Smooth muscle cell of the brain vasculature (primary cell): ENCODE measurements around the gene PTP4A2.

ENCODE experiments used
- DNase-seq: peaks from one replicate; pipeline ENCODE4 v3.0.0-alpha.2; 2012; ENCODE audit warnings: low read depth, low spot score

The PTP4A2 gene

DNA sequence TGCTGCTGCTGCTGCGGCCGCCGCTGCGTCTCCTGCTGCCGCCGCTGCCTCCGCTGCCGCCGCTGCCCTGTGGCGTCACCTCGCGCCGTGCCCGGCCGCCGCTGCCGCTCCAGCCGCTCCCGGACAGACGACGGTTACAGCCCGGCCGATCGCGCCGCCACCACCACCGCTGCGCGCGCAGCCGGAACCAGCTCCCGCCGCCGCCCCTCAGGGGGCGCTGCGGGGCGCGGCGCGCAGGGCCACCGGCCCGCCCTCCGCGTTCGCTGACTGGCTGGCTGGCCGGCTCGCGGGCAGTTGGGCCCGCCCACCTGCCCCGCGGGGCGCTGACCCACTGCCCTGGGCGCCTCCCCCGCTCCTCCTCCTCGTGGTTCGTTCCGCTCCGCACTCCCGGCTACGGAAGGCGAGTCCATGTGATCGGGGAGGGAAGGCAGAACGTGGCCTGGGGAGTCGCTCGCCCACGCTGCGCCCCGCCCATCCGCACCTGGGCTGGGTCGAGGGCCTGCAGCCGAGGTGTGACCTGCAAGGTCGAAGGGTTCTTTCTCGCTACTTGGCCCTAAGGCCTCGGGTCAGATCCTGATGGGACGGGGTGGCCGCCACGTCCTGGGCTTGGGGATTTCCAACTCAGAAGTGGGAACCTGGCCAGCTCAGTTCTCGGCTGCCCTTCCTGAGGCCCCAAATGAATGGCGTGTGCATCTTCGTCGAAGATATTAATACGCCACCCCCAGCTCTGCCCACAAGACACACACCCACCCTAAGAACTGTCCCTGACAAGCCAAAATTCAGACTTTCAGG, at the start of gene PTP4A2:
Gene PTP4A2 (minus strand): TSS at position 185 of the 792 bp plus-strand sequence. CDS start 19,303 bp downstream, outside the sequence.
- peak; percentile 77 for DNase-seq

DNA sequence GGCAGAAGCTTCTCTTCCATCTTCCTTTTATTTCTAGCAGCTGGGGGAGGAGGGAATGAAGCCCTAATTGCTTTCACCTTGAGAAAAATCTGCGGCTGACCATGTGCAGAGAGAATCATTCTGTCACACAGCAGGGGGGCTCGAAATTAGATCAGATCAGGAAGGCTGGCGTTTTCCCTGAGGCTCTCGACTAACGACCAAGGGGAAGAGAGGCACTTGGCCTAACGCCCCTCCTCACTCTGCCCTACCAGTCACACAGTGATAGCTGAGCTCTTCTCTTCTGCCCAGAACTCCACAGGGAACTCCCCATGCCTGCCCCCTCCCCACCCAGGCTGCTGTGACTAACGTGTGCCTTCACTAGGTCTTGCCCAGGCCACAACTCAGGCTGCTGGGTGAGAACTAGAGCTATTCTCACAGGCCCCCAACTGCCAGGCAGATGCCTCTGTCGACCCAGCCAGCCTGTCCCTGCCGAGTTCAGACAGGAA, 49.0 kb upstream of the PTP4A2 start:
- DNase-seq: no peak

DNA sequence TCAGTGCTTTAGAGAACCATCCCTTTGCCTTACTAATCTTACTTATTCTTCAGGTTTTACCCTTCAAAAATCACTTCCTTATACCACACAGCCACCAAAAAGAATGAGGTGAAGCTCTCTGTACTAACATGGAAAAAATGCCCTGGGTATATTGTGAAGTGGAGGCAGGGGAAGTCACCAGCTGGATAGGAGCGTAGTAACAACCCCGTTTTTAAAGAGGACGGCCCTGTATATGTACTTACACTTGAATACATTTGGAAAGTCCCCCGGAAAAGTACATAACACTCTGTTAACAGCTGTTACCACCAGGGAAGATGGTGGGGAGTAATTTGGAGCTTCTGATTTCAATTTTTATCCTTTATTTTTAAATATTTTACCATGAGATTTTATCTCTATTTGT, 47.3 kb upstream of the PTP4A2 start:
- no peak for DNase-seq

DNA sequence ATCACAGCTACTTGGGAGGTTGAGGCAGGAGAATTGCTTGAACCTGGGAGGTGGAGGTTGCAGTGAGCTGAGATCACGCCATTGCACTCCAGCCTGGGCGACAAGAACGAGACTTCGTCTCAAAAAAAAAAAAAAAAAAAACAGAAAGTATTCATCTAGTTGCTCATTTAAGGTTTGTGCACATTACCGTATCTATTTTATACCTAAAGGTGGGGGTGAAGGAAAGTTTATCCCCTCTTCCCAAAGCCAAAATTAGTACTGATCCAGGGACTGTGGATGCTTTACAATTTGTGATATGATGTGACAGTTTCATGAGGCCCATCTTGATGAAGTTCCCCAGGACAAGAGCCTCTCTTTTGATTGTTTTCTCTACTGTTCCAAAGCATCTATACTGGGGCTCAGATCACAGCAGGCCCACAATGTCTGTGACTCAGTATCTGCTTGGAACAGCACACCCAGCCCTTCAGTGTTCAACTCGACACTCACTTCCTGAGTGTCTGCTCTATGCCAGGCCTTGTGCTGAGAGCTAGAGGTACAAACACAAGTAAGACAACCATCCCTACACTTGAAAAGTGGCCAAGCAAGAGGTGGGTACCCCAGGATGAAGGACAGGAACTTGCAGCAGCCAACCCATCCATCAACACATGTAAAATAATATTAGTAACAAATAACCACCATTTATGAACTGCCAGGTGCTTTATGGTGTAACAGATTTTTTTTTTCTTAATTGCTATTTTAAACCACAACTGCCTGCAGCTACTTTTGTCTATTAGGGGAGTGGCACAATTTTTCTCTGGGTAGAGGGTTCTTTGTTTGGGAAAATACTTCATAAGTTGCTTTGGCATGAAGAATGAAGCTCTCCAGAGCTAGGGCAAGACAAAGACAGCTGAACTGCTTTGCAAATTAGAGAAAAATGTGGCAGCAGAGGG, 46.5 kb upstream of the PTP4A2 start:
- no peak for DNase-seq

DNA sequence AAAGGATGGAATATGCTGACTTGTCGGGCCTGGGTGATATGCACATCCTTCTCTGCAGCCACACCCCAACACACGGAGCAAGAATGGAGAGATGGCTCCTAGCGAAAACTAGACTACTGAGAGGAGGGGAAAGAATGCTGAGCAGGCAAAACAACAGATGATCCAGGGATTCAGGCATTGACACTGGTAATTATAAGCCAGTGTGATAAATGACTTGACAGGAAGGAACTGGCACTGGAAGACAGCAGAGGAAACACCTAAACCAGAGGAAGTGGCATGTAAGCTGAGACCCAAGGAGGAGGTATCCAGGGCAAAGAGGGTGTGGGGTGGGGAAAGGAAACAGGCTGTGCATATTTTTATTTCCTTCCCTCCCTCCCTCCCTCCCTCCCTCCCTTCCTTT, 43.8 kb upstream of the PTP4A2 start:
- DNase-seq: no peak

DNA sequence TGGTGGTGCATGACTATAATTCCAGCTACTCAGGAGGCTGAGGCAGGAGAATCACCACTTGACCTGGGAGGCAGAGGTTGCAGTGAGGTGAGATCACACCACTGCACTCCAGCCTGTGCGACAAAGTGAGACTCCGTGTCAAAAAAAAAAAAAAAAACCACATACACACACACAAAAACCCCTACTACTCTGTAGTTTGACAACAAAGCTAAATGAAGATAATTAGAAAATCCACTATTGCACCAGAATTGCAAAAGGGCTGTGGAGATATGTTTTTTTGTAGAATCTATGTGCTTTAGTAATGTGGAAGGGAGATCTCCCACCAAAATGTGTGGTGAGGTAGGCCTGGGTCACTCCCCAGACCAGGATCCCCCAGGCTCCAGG, 43.3 kb upstream of the PTP4A2 start:
- DNase-seq: no peak

DNA sequence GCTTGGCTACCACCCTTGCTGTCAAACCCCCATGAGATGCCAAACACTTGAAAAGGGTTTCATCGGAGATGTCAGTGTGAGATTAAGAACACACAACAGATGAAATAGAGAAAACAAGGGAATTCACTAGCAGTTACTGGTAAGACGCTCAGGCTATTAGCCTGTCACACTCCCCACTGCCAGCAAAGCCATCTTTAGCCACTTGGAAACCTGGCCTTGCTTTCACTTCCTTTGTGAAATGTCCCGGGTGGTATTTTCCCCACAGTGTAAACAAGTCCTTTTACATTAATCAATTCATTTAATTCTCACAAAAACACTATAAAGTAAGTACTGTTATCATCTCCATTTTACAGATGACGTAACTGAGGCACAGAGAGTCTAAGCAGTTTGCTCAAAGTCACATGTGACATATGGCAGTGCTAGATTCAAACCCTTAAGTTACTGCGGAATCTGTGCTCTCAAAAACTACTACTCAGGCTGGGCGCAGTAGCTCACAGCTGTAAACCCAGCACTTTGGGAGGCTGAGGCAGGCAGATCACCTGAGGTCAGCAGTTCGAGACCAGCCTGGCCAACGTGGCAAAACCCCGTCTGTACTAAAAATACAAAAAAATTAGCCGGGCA, 42.8 kb upstream of the PTP4A2 start:
- DNase-seq: no peak

DNA sequence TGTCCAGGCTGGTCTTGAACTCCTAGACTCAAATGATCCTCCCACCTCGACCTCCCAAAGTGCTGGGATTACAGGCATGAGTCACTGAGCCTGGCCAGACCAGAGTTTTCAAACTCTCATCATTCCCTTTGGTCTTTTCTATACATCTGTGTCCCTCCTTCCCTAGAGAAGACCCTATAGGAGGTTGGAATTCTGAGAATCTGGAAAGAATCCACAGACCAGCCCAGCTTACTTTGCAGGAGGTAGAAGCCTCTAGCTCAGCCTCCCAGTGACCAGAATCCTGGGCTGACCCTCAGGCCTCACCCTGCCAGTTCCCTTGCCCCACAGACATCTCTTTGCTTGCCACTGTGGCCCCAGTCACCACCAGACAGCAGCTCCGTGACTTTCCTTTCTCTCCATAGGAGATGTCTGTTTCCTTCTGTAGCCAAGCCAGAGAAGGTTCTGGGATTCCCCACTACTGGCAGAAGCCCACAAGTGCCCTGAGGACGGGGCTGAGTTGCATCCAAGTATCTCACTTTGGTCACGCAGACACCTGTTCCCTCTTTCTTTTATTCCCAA, 40.8 kb upstream of the PTP4A2 start:
- DNase-seq: no peak

DNA sequence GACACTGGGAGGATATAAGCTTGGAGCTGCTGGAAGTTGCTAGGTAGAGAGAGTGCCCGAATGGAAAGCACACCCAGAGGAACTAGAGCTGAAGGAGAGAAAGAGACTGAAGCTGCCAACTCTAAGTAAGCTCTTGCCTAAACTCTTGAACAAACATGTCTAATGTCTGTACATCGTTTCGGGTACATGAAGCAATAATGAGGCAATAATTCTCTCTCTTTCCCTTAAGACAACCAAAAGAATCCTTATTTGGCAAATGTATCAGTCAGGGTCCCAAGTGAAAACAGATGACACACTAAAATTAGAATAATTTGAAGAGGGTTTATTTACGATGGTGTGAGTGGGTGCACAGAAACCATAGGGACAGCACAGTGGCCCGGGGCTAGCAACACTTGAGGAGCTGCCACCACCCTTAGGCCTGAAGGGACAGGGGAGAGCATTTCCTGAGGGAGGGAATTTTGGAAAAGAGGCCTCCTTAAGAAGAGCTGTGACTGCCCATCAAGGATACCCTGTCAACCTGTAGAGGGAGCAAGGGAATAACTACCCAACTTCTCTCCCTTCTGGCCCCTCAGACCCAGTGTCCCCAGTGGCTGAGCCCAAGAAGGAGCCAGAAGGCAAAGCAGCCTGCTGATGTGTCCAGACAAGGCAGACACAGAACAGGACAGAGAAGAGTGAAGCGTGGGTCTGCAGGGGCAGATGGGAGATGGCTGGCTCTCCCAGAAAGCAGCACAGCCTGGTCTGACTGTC, 39.4 kb upstream of the PTP4A2 start:
- no peak for DNase-seq

DNA sequence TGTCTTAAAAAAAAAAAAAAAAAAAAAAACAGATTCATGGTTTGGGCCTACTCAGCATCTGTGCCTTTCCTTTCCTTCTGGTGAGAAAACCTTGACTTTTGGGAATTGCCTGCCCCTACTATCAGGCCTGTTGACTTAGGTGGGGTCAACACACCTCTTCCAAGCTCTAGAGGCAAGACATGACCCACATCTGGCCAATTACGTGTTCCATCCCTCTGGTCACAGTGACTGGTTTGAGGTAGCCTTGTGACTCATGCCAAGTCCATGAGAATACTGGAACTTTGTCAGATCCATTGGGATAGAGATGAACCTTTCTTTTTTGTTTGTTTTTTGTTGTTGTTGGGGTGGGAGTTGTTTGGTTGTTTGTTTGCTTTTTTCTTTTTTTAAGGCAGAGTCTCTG, 38.2 kb upstream of the PTP4A2 start:
- no peak for DNase-seq

DNA sequence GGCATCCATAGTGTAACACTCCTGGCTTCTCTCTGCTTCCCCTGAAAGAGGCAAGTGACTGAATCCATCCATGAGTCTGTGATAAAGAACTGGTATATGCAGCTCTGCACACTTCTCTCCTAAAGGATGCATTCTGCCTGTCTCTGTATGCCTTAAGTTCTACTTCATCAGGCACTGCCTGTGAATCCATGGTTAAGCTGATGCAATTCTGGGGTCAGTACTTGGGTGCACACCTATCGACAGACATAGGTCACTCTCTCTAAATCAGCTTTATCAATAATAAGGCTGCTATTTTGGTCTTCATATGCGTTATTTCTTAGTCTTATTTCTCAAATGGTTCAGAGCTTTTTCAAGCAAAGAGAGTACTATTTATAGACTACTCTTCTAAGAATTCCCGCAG, 32.7 kb upstream of the PTP4A2 start:
- no peak for DNase-seq

DNA sequence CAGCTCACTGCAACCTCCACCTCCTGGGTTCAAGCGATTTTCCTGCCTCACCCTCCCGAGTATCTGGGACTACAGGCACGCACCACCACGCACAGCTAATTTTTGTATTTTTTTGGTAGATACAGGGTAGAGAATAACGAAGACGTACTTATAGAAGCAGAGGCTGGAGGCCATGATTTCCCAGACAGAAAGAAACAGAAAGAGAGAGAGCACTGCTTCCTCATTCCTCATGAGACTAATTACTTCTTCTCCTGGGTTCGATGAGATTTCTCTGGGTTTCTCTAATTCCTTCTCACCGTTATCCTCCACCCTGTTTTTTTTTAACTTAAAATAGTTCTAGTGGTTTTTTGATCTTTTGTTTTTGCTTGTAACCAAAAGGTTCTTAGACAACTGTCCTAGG, 23.4 kb upstream of the PTP4A2 start:
- DNase-seq: no peak

DNA sequence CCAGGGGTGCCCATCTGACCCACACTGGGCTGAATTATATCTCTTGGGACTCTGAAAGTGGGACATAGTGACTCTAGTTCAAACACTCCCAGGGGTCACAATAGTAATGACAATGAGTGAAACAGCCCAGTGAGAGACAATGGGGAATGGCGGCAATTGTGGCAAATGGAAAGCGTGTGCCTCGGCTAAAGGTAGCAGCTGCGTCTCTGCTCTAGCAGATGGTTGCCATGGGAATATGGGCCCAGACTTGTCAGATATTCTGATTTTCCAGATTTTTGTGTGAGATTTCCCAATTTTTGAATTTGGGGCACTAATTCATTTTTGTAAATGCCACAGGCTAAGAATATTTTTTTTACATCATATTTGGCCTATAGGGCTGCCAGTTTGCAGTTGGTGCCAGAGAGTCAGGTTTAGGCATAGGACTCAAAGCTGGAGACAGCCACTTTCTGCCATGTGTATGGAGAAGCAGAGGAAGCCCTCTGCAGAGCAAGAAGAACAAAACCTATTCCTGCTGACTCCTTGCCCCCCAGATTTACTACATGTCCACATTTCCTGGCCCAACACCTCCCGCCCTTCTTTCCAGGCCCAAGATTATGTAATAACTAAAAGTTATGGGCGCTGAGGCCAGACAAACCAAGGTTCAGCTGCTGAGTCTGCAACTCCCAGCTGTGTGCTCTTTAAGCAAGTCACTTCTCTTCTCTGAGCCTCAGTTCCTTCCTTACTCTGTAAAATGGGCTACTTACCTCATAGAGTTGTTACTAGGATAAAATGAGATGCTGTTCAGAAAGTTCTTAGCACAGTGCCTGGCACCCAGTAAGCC, 21.6 kb upstream of the PTP4A2 start:
- DNase-seq: no peak

DNA sequence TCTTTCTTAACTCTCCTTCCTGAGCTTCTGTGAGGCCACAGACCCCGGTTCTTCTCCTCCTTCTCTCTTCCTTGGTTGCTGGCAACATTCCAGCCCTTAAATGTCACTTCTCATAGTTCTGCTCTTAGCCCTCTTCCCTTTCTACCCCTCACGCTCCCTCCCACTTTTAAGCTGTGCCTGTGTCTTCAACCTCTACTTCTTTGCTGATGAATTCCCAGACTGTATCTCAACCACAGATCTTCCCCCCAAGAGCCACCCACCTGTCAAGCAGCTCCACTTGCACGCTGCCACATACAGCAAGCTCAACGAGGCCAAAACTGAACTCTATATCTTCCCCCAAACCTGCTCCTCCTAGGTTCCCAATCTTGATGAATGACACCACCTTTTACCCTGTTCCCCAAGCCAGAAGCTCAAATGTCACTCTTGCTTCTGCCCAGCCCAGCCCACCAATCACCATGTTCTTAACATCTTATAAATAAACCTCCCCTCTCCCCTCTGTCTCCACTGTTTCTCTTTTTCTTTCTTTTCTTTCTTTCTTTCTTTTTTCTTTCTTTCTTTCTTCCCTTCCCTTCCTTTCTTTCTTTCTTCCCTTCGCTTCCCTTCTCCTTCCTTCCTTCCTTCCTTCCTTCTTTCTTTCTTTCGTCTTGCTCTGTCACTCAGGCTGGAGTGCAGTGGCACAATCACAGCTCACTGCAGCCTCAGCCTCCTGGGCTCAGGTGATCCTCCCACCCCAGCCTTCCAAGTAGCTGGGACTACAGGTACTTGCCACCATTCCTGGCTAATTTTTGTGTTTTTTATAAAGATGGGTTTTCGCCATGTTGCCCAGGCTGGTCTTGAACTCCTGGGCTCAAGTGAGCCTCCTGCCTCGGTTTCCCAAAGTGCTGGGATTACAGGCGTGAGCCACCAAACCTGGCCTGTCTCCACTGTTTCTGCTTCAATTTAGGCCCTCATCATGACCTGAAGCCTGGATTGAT, 19.8 kb upstream of the PTP4A2 start:
- no peak for DNase-seq

DNA sequence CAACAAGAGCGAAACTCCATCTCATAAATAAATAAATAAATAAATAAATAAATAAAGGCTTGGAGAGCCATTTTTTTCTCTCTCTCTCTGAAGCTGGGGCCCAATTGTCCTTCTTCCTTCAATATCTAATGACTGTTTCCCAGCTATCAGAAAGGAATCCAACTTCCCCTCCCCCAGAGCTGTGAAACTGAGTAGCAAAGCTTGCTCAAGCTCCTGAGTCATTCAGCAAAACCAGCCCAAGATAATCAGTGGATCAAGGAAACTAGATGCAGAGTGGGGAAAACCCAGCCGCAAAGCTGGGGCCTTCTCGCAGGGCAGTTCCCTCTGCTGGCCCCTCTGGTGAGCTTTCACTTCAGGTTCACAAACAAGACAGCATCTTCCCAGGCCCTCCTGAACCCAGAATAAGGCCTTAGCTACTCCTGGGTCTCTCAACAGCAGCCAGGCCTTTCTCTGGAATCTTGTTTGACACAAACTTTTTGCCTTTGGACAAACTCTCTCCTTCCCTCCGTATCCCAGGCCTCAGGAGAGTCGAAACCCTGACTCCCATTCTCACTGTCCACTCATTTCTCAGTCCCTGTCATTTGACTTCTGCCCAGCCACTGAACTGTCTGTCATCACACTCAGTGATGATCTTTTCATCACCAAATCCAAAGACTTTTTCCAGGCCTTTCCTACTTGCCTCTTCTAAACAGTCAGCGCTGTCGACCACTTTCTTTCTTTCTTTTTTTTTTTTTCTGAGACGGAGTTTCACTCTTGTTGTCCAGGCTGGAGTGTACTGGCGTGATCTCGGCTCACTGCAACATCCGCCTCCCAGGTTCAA, 18.0 kb upstream of the PTP4A2 start:
- DNase-seq: peak; percentile 90

DNA sequence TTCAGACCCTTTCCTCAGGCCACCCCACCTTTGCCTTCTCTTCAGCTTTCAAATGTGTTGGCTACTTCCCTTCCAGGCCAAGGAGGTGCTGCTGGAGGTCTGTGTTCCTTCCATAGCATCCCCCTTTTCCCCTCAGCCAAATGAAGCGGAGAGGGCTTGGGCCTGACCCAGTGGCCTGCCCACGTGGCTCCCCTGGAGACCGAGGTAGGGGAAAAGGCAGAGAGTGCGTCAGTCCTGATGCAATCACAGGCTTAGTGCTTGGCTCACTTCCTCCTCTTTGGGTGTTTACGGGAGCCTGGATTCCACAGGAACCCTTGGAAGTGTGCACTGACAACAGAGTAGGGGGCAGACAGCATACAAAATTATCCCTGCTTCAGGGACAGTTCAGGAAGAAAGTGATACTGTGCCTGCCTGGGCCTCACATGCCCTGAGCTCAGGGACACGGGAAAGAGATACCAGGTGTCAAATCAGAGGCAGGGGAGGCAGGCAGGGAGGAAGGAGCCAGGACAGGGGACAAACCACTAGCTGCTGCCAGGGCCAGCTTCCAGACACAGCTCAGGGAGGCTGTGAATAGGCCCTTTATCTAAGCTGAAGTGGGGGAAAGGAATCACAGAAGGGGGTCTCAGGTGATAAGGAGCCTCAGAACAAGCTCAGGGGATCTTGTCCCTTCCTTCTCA, 16.6 kb upstream of the PTP4A2 start:
- DNase-seq: peak; percentile 75

DNA sequence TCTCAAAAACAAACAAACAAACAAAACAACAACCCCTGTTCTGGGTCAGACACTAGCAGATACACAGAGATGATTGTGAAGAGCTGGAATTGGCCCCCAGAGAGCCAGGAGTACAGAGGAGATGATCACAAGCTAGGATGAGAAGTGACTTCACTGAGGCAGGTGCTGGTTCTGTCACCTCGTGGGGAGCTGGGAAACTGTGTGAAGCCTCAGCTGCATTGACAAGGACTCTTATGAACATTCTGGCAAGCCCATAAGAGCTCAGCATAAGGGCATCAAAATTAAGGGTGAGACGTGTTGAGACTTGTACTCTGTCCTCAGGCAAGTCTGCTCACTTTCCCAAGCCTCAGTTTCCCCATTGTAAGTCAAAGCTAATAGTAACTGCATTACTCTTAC, 14.7 kb upstream of the PTP4A2 start:
- no peak for DNase-seq

DNA sequence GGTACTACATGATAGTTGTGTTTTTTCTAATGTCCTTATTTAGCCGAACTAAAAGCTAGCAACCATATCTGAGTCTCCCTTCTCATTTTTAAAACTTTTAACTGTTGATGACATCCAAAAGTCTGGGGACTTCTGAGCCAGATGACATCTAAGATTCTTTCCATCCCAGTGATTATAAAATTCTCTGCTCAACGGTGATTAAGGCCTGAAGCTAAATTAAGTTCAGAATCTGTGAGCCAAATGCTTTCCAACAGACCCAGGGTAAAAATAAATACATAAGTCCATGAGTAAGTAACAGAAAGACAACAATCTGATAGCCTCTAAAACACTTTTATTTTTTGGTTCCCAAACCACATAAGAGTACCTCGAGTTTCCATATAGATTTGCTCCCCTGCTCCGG, 13.1 kb upstream of the PTP4A2 start:
- DNase-seq: no peak
